ENCODE measurements around the gene GLTPD2. TPM values are rescaled to one million over a fixed set of nuclear protein-coding genes. Genes with fewer than 3 reads are reported as not detected.

The GLTPD2 gene
- total RNA-seq, 1 experiment from 2014 or later = not detected

- peak; percentile 95 for ATAC-seq
- intact Hi-C loops (cut with micrococcal nuclease; ENCODE audit: unreplicated experiment) (loop anchor here (5.0 kb wide), 1 partner anchor 92 kb away; no protein-coding TSS in a partner anchor), in situ Hi-C loops (cut with HindIII; ENCODE audit: low pct_unique_long_range_greater_than_20kb, low sequenced_read_pairs) (no loop called here)
- no TSS peak for BruUV-seq (replicated peaks)
- CTCF ChIA-PET = interaction anchor here (0.6 to 1.5 kb wide), 3 partner anchors 9 to 80 kb away, joined by 3 to 17 read pairs (median 4); partner anchors contain the start of gene ARRB2
- Histone ChIP-seq H3K36me3 (ENCODE audit: control insufficient read depth, insufficient read depth, low read length) (no peaks in the 10 kb centered on the region; the same call in 1 of the 2 replicates), H3K9me3 (ENCODE audit: control insufficient read depth, insufficient read depth, low read depth, low read length) (no peaks in the 10 kb centered on the region), H3K27me3 (ENCODE audit: control insufficient read depth, insufficient read depth, low read length) (no peaks in the 10 kb centered on the region), H3K4me3 (ENCODE audit: low read depth in 2 of 2, low read length in 2 of 2) (peak overlapping the region; percentile 59 to 67), H3K27ac (ENCODE audit: low read length) (peak overlapping the region; percentile 23), H3K4me1 (ENCODE audit: control insufficient read depth, insufficient read depth, low read length) (peaks cover 6% of the 10 kb centered on the region)
- DNase-seq (ENCODE audit: low read depth, low spot score) = peak; percentile 78
- POLR2A ChIA-PET = interaction anchor here (0.5 to 0.7 kb wide), 6 partner anchors 27 to 331 kb away, joined by 3 to 6 read pairs (median 4); no protein-coding TSS in a partner anchor
- no peak for TF ChIP-seq TCF7L2 (IDR thresholded peaks at IDR 0.05; ENCODE audit: low read depth, low read length)
- 0 out of 2 replicates have a peak, but pooled peaks have one; percentile 53 for TF ChIP-seq SIN3A (IDR thresholded peaks at IDR 0.05; ENCODE audit: borderline replicate concordance, insufficient read depth, low read depth, low read length)
- peak; percentile 91 for TF ChIP-seq CTCF (IDR thresholded peaks at IDR 0.05)
- no peak for TF ChIP-seq REST (IDR thresholded peaks at IDR 0.05; ENCODE audit: insufficient read depth in 1 of 2, low read depth in 2 of 2, low read length in 1 of 2)
- TF ChIP-seq POLR2AphosphoS5 (IDR thresholded peaks at IDR 0.05; ENCODE audit: low read depth, low read length) = peak; percentile 47
Observed at GRCh38 chr17:4789951-4790704, 1.4 kb downstream of the GLTPD2 start.

GRCh38 chr17:4790705-4791088 lies 1.9 kb downstream of the GLTPD2 start:
- ChIA-PET CTCF (interaction anchor here (0.6 to 1.5 kb wide), 3 partner anchors 9 to 80 kb away, joined by 3 to 17 read pairs (median 4); partner anchors contain the start of gene ARRB2), POLR2A (interaction anchor here (0.5 to 0.7 kb wide), 3 partner anchors 34 to 112 kb away, joined by 3 to 12 read pairs (median 5); no protein-coding TSS in a partner anchor)
- Histone ChIP-seq H3K27me3 (ENCODE audit: control insufficient read depth, insufficient read depth, low read length) (no peaks in the 10 kb centered on the region), H3K4me1 (ENCODE audit: control insufficient read depth, insufficient read depth, low read length) (peaks cover 6% of the 10 kb centered on the region), H3K9me3 (ENCODE audit: control insufficient read depth, insufficient read depth, low read depth, low read length) (no peaks in the 10 kb centered on the region), H3K27ac (ENCODE audit: low read length) (peak overlapping the region; percentile 23; the same call in 1 of the 2 replicates), H3K36me3 (ENCODE audit: control insufficient read depth, insufficient read depth, low read length) (no peaks in the 10 kb centered on the region; the same call in 1 of the 2 replicates), H3K4me3 (ENCODE audit: low read depth in 2 of 2, low read length in 2 of 2) (peak overlapping the region; percentile 59 to 67)
- TF ChIP-seq POLR2AphosphoS5 (IDR thresholded peaks at IDR 0.05; ENCODE audit: low read depth, low read length) = no peak; the same call in 1 of the 2 replicates
- no peak for TF ChIP-seq TCF7L2 (IDR thresholded peaks at IDR 0.05; ENCODE audit: low read depth, low read length)
- no peak for TF ChIP-seq SIN3A (IDR thresholded peaks at IDR 0.05; ENCODE audit: borderline replicate concordance, insufficient read depth, low read depth, low read length)
- TF ChIP-seq CTCF (IDR thresholded peaks at IDR 0.05) = no peak
- DNase-seq (ENCODE audit: low read depth, low spot score) (no peak), ATAC-seq (no peak)
- intact Hi-C loops (cut with micrococcal nuclease; ENCODE audit: unreplicated experiment) (no loop called here), in situ Hi-C loops (cut with HindIII; ENCODE audit: low pct_unique_long_range_greater_than_20kb, low sequenced_read_pairs) (no loop called here)
- BruUV-seq (replicated peaks) = no TSS peak

Data from Panc1 (cell line).